SK-N-SH (cell line): ENCODE measurements around the gene RBM24. TPM values are rescaled to one million over a fixed set of nuclear protein-coding genes. Genes with fewer than 3 reads are reported as not detected.

Experiments used
- CTCF ChIA-PET: fragments of 300-600, 350-600 bp; formaldehyde crosslinking; extraction: SDS; loops from one replicate; lab custom pipeline; 2021; lab: Yijun Ruan, JAX
- POLR2A ChIA-PET: fragments of 350-600 bp; sonication (Branson Sonifier 250); formaldehyde crosslinking; extraction: SDS; loops from one replicate; lab custom pipeline; 2020; ENCODE audit warnings: antibody characterized with exemption, inconsistent platforms; lab: Yijun Ruan, JAX
- DNase-seq: peaks from one replicate; pipeline ENCODE4 v3.0.0; 2012
- H2AFZ ChIP-seq: fragments of 200-600 bp; sonication (generic); 2 replicates; pipeline ENCODE4 v1.8.1; 2016; ENCODE audit warnings: antibody characterized with exemption, mild to moderate bottlenecking, low read depth
- H3F3A ChIP-seq: fragments of 200-600 bp; sonication (generic); replicated peaks from 2 replicates; pipeline ENCODE3; 2016; ENCODE audit warnings: antibody characterized with exemption, mild to moderate bottlenecking; ENCODE audit not compliant: insufficient read depth
- H3K27ac ChIP-seq, 2 experiments: fragments of 200-500 bp in 1 of 2; fragments of 200-600 bp in 1 of 2; sonication (Bioruptor generic) in 1 of 2; sonication (generic), shearing (Covaris generic) in 1 of 2; 2 replicates each; pipeline versions ENCODE4 v1.5.1 to v1.6.1; 2014 to 2016; ENCODE audit warnings: low read depth in 2 of 2, inconsistent platforms in 1 of 2, low read length in 1 of 2, mild to moderate bottlenecking in 1 of 2, mixed read lengths in 1 of 2
- H3K27me3 ChIP-seq: fragments of 200-600 bp; sonication (generic), shearing (Covaris generic); 2 replicates; pipeline ENCODE4 v1.6.1; 2016; ENCODE audit warnings: mixed run types; ENCODE audit not compliant: insufficient read depth
- H3K36me3 ChIP-seq, 2 experiments: fragments of 200-500 bp in 1 of 2; fragments of 200-600 bp in 1 of 2; sonication (Bioruptor generic) in 1 of 2; sonication (generic) in 1 of 2; replicated peaks in 1 of 2; 2 replicates each; pipeline versions ENCODE3 to v1.5.1; 2014 to 2016; ENCODE audit warnings: low read length in 1 of 2, mild to moderate bottlenecking in 1 of 2; ENCODE audit not compliant: insufficient read depth in 2 of 2, control insufficient read depth in 1 of 2
- H3K4me1 ChIP-seq, 2 experiments: fragments of 200-500 bp in 1 of 2; fragments of 200-600 bp in 1 of 2; sonication (Bioruptor generic) in 1 of 2; sonication (generic), shearing (Covaris generic) in 1 of 2; 2 replicates each; pipeline versions ENCODE4 v1.5.1 to v1.6.1; 2014 to 2016; ENCODE audit warnings: low read depth in 1 of 2, low read length in 1 of 2, mixed run types in 1 of 2; ENCODE audit not compliant: insufficient read depth in 2 of 2, control insufficient read depth in 1 of 2
- H3K4me2 ChIP-seq: fragments of 200-600 bp; sonication (generic), shearing (Covaris generic); 2 replicates; pipeline ENCODE4 v1.6.1; 2017; ENCODE audit warnings: mixed run types
- H3K4me3 ChIP-seq, 2 experiments: fragments of 200-500 bp in 1 of 2; fragments of 200-600 bp in 1 of 2; sonication (Bioruptor generic) in 1 of 2; sonication (generic), shearing (Covaris generic) in 1 of 2; 2 replicates each; pipeline versions ENCODE4 v1.5.1 to v1.8.1; 2014 to 2016; ENCODE audit warnings: low read depth in 2 of 2, inconsistent platforms in 1 of 2, low read length in 1 of 2, mild to moderate bottlenecking in 1 of 2, mixed read lengths in 1 of 2, moderate library complexity in 1 of 2
- H3K79me2 ChIP-seq: fragments of 200-600 bp; sonication (generic); 2 replicates; pipeline ENCODE4 v1.8.1; 2017; ENCODE audit warnings: mild to moderate bottlenecking; ENCODE audit not compliant: insufficient read depth
- H3K9ac ChIP-seq: fragments of 200-600 bp; sonication (generic); 2 replicates; pipeline ENCODE4 v1.6.1; 2017; ENCODE audit warnings: mixed run types
- H3K9me2 ChIP-seq: fragments of 200-600 bp; sonication (generic); 2 replicates; pipeline ENCODE4 v1.6.1; 2017; ENCODE audit warnings: mixed run types
- H3K9me3 ChIP-seq: fragments of 200-600 bp; sonication (generic); 2 replicates; pipeline ENCODE4 v1.6.1; 2017; ENCODE audit warnings: mixed run types, mild to moderate bottlenecking, moderate library complexity
- H4K20me1 ChIP-seq: fragments of 200-600 bp; sonication (generic); 2 replicates; pipeline ENCODE4 v1.6.1; 2017; ENCODE audit warnings: mild to moderate bottlenecking, mixed run types; ENCODE audit not compliant: insufficient read depth
- CTCF ChIP-seq: fragments of 200-600 bp; sonication (generic); IDR thresholded peaks from 2 replicates; pipeline ENCODE4 v1.6.1; 2017; ENCODE audit warnings: antibody characterized with exemption, mild to moderate bottlenecking, moderate library complexity
- EP300 ChIP-seq, 2 experiments: IDR thresholded peaks; 2 replicates each; pipeline versions ENCODE4 v1.4.0 to v1.6.1; 2012; ENCODE audit warnings: borderline replicate concordance in 1 of 2, low read depth in 1 of 2, low read length in 1 of 2
- EZH2phosphoT487 ChIP-seq: fragments of 200-600 bp; sonication (generic); IDR thresholded peaks from 2 replicates; pipeline ENCODE4 v1.6.1; 2017; ENCODE audit warnings: low read depth, mixed run types, mild to moderate bottlenecking, antibody characterized with exemption, moderate library complexity, borderline replicate concordance
- MAX ChIP-seq: IDR thresholded peaks from 2 replicates; pipeline ENCODE4 v1.4.0; 2012; ENCODE audit warnings: low read depth
- PBX3 ChIP-seq: IDR thresholded peaks from 2 replicates; pipeline ENCODE4; 2012
- SIN3A ChIP-seq: IDR thresholded peaks from 2 replicates; pipeline ENCODE4 v1.6.1; 2012; ENCODE audit warnings: low read depth, mild to moderate bottlenecking, low read length, moderate library complexity, borderline replicate concordance
- TAF1 ChIP-seq: IDR thresholded peaks from 2 replicates; pipeline ENCODE4 v1.6.1; 2012; ENCODE audit warnings: low read depth, mild to moderate bottlenecking, low read length, moderate library complexity, borderline replicate concordance
- TCF12 ChIP-seq: IDR thresholded peaks from 2 replicates; pipeline ENCODE4 v1.4.0; 2012
- USF1 ChIP-seq: IDR thresholded peaks from 2 replicates; pipeline ENCODE4 v1.4.0; 2012; ENCODE audit warnings: low read depth, borderline replicate concordance
- YY1 ChIP-seq: IDR thresholded peaks from 2 replicates; pipeline ENCODE4 v1.4.0; 2012; ENCODE audit warnings: low read depth, mild to moderate bottlenecking
- WGBS: methylation state at CpG from one replicate; pipeline ENCODE4 v1.1.6; 2017; ENCODE audit warnings: low lambda C conversion rate; 5-methylcytosine and 5-hydroxymethylcytosine counted together
- polyA plus RNA-seq, 3 experiments: library from polyadenylated mRNA; depleted of rRNA; stranded (reverse); fragments of >200 nt; gene quantifications; 2 replicates each; pipeline ENCODE4 v1.2.3, GENCODE V29; 2012

Gene RBM24
- polyA plus RNA-seq, 1 of the 3 experiments (the other 2 are of a cell fraction) = 0.20 TPM

- H3K27ac ChIP-seq = no peak overlapping the region
- whole genome bisulfite sequencing = 31% methylated on average over 2 of the region's 2 CpGs
- ChIA-PET POLR2A (no interaction called here), CTCF (no interaction called here)
- H4K20me1 ChIP-seq = no peaks in the 10 kb centered on the region
- H3K79me2 ChIP-seq = no peaks in the 10 kb centered on the region
- H3K9ac ChIP-seq = no peak overlapping the region
- H3K36me3 ChIP-seq = no peaks in the 10 kb centered on the region
- H3K4me2 ChIP-seq = no peak overlapping the region
- no peaks in the 10 kb centered on the region for H3K9me2 ChIP-seq
- no peak overlapping the region for H3K4me3 ChIP-seq
- no peak for DNase-seq
- H3K27me3 ChIP-seq = no peaks in the 10 kb centered on the region
- TF ChIP-seq MAX (no peak), SIN3A (no peak), PBX3 (no peak), CTCF (no peak), EZH2phosphoT487 (no peak), USF1 (no peak), EP300 (IDR thresholded peaks at IDR 0.05; ENCODE audit: borderline replicate concordance in 1 of 2, low read depth in 1 of 2, low read length in 1 of 2) (no peak), YY1 (no peak), TCF12 (no peak), TAF1 (no peak)
- no peak overlapping the region for H2AFZ ChIP-seq
- no peaks in the 10 kb centered on the region for H3F3A ChIP-seq
- no peaks in the 10 kb centered on the region for H3K4me1 ChIP-seq
- H3K9me3 ChIP-seq = no peaks in the 10 kb centered on the region
Observed at GRCh38 chr6:17343215-17343614, 62.1 kb downstream of the RBM24 start.

Other genes starting within 250 kb of the RBM24 start
- not detected in 2 replicates for gene STMND1, start 179.3 kb upstream of the RBM24 start, polyA plus RNA-seq (2012; rRNA removed)
- 8.5 and 10.0 TPM in 2 replicates for gene CAP2, start 112.2 kb downstream of the RBM24 start, polyA plus RNA-seq (2012; rRNA removed)